ENCODE measurements around the gene TCTN1. TPM values are rescaled to one million over a fixed set of nuclear protein-coding genes. Genes with fewer than 3 reads are reported as not detected.

TCTN1 gene
- total RNA-seq, 1 experiment from 2014 or later, result 27.0 TPM

DNA sequence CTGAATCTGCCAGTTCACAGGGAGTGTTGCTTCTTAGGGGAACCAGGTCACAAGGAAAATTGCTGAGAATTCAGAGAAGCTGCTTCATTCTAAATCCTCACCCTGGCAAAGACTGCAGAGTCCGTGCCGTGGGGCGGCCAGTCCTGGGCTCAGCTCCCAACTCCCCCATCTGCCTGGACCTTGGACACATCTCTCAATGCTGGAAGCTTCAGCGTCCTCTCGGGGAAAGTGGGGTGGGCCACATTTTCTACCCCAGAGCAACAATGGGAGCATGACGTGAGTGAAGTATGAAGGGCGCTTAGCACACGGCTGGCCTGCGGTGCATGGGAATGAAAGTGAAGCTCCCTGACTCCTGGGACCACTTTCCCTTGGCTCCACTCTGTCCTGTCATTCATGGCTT, 43.8 kb downstream of the TCTN1 start:
- no peaks in the 10 kb centered on the region for H3K36me3 ChIP-seq (ENCODE audit: control insufficient read depth in 1 of 2, insufficient read depth in 2 of 2, low read length in 2 of 2)
- RAD21 ChIA-PET (ENCODE audit: low non-redundant PET in 1 of 2, low total read pairs in 2 of 2, uncharacterized antibody in 2 of 2, unreplicated experiment in 2 of 2), result no interaction called here
- POLR2A ChIA-PET, result no interaction called here
- CTCF ChIA-PET, result no interaction called here
- no peak for TF ChIP-seq SRF (IDR thresholded peaks at IDR 0.05; ENCODE audit: low read depth)
- TF ChIP-seq FOSL1 (IDR thresholded peaks at IDR 0.05; ENCODE audit: low read depth), result no peak
- TF ChIP-seq, protein P1, sequence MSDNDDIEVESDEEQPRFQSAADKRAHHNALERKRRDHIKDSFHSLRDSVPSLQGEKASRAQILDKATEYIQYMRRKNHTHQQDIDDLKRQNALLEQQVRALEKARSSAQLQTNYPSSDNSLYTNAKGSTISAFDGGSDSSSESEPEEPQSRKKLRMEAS (IDR thresholded peaks at IDR 0.05), result no peak
- TF ChIP-seq POLR2AphosphoS5 (IDR thresholded peaks at IDR 0.05; ENCODE audit: low read depth, low read length), result no peak
- no peak for TF ChIP-seq EZH2 (IDR thresholded peaks at IDR 0.05)
- no peak for TF ChIP-seq SP1 (IDR thresholded peaks at IDR 0.05; ENCODE audit: low read depth)
- H3K9me3 ChIP-seq (ENCODE audit: control insufficient read depth in 1 of 2, insufficient read depth in 1 of 2, low read depth in 1 of 2, low read length in 2 of 2), result no peaks in the 10 kb centered on the region
- H3K27ac ChIP-seq (ENCODE audit: low read depth, low read length), result no peak overlapping the region
- ATAC-seq (no peak), DNase-seq (ENCODE audit: low read depth, low spot score) (no peak)
- H3K9ac ChIP-seq (ENCODE audit: low read length), result no peak overlapping the region
- H3K79me2 ChIP-seq (ENCODE audit: insufficient read depth, low read length), result no peaks in the 10 kb centered on the region
- H3K9me2 ChIP-seq (ENCODE audit: insufficient read depth), result no peaks in the 10 kb centered on the region
- no peak overlapping the region for H2AFZ ChIP-seq (ENCODE audit: low read depth, low read length, poor library complexity, severe bottlenecking)
- no peak overlapping the region for H3K4me3 ChIP-seq (replicated peaks in 1 of 2; ENCODE audit: low read depth in 1 of 2, low read length in 2 of 2)
- intact Hi-C loops (cut with micrococcal nuclease), result no loop called here
- H3K4me2 ChIP-seq (ENCODE audit: low read length), result no peak overlapping the region
- no TSS peak for BruUV-seq (replicated peaks)
- no peaks in the 10 kb centered on the region for H3K4me1 ChIP-seq (ENCODE audit: control insufficient read depth in 1 of 2, insufficient read depth in 2 of 2, low read length in 2 of 2)
- H3K27me3 ChIP-seq (ENCODE audit: insufficient read depth, low read length), result no peaks in the 10 kb centered on the region
- H4K20me1 ChIP-seq (ENCODE audit: insufficient read depth), result no peaks in the 10 kb centered on the region

DNA sequence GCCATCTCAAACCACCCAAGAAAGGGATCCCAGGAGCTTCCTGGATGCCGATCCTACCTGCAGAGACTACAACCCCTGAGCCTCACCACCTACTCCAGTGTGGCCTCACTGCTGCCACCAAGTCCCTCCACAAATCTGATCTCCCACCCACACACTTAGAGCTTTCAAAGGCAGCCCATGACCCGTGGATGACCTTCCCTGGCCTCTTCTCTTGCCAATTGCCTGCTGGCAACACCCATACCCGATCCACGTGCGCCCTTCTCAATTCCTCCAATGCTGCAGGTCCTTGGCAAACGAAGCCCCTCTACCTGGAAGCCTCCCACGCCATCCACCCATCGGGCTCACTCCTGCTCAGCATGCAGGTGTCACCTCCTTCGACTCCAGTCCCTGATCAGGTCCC, 44.3 kb downstream of the TCTN1 start:
- DNase-seq (ENCODE audit: low read depth, low spot score) (no peak), ATAC-seq (no peak)
- Histone ChIP-seq H3K4me3 (replicated peaks in 1 of 2; ENCODE audit: low read depth in 1 of 2, low read length in 2 of 2) (no peak overlapping the region), H2AFZ (ENCODE audit: low read depth, low read length, poor library complexity, severe bottlenecking) (no peak overlapping the region), H3K4me2 (ENCODE audit: low read length) (no peak overlapping the region), H3K27ac (ENCODE audit: low read depth, low read length) (no peak overlapping the region), H4K20me1 (ENCODE audit: insufficient read depth) (no peaks in the 10 kb centered on the region), H3K9me2 (ENCODE audit: insufficient read depth) (no peaks in the 10 kb centered on the region), H3K36me3 (ENCODE audit: control insufficient read depth in 1 of 2, insufficient read depth in 2 of 2, low read length in 2 of 2) (no peaks in the 10 kb centered on the region), H3K27me3 (ENCODE audit: insufficient read depth, low read length) (no peaks in the 10 kb centered on the region), H3K9me3 (ENCODE audit: control insufficient read depth in 1 of 2, insufficient read depth in 1 of 2, low read depth in 1 of 2, low read length in 2 of 2) (no peaks in the 10 kb centered on the region), H3K79me2 (ENCODE audit: insufficient read depth, low read length) (no peaks in the 10 kb centered on the region), H3K4me1 (ENCODE audit: control insufficient read depth in 1 of 2, insufficient read depth in 2 of 2, low read length in 2 of 2) (no peaks in the 10 kb centered on the region), H3K9ac (ENCODE audit: low read length) (no peak overlapping the region)
- no peak for TF ChIP-seq FOSL1 (IDR thresholded peaks at IDR 0.05; ENCODE audit: low read depth)
- TF ChIP-seq, protein P1 (IDR thresholded peaks at IDR 0.05), result no peak
- TF ChIP-seq TCF7L2 (IDR thresholded peaks at IDR 0.05; ENCODE audit: borderline replicate concordance, extremely low read depth, insufficient read depth, insufficient read length), result no peak
- ChIA-PET RAD21 (ENCODE audit: low non-redundant PET in 1 of 2, low total read pairs in 2 of 2, uncharacterized antibody in 2 of 2, unreplicated experiment in 2 of 2) (no interaction called here), POLR2A (no interaction called here), CTCF (no interaction called here)
- no TSS peak for BruUV-seq (replicated peaks)
- intact Hi-C loops (cut with micrococcal nuclease), result no loop called here

All from HCT116 (cell line).